HG02885 (cell line): ENCODE data around the gene NFIA.

ENCODE experiments used
- ATAC-seq: cut with Tn5 transposase; IDR thresholded peaks from one replicate; pipeline ENCODE4 v1.9.1; 2021; ENCODE audit warnings: mild to moderate bottlenecking; ENCODE audit not compliant: unreplicated experiment, poor library complexity

Gene NFIA

DNA sequence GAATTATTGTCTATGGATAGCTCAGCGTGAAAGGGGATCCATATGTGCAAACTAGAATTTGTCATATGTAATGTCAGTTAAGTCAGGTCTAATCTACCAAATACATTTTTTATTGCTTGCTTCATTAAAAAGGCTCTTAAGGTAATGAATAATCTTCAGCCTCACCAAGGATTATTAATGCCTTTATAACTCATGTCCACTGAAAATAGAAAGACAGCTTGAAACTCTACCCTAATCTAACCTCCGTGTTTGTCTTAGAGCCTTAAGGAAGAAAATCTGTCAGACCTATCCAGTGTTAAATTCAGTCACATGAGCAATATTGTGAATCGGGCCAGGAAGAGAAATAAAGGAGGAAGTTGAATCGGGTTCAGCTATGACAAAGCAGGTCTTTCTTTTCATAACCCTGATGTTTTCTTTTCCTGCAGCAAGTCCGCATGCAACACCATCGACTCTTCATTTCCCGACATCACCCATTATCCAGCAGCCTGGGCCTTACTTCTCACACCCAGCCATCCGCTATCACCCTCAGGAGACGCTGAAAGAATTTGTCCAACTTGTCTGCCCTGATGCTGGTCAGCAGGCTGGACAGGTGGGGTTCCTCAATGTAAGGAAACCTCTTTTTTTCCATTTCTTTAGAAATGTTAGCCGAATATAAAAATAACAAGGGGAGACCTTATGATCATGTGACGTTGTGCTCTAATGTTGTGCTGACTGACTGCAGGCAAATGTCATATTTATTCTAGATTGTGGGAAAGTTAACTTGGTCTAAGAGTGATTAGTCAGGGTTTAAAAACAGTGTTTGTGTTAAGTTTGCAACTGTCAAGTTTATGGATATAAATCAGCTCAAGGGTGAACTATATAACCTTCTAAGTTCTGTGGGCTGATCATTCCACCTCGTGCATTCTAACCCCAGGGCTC, 321.6 kb downstream of the NFIA start:
- no peak for ATAC-seq

DNA sequence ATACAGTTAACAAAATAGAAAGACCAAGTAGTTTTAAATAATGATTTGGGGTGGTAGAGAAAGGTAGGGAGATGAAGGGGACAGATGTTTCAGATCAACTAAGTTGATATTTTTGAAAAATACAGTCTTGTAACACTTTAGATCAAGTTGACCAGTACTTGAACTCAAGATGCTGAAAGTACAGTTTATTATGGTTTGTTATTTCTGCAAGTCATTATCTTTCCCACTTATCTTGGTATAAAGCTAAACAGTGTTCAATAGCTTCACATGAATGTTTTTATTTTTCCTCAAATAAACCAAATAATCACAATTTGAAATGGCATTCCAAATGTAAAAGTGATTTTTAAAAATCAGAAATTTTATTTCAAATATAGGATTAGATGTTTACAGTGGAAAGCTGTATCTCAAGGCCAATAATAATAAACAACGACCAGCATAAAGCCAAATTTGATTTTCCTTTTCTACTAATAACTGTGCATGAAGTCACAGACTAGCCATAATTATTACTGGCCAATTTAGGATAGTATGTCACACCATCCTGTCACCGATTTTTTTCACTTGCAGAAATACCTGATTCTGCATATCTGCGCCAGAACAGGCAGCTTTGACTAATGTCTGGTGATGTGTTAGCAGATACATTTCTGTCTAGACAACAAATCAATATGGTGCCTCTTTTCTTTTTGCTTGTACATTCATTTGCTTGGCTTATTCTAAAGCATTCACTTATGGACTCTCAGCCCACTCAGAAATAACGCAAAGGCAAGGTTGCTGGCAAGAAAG, 322.4 kb downstream of the NFIA start:
- no peak for ATAC-seq

DNA sequence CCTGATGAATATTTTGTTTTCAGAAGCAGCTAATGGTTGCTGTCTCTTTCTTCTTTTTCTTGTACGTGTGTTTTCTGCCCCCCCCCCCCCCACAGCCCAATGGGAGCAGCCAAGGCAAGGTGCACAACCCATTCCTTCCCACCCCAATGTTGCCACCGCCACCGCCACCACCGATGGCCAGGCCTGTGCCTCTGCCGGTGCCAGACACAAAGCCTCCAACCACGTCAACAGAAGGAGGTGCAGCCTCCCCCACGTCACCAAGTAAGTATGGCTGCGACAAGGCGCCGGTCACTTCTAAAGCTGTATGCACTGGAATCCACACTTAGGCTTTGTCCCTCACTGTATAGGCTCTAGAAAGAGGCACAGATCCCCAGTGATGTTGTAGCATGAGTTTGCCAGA, 324.1 kb downstream of the NFIA start:
- no peak for ATAC-seq

DNA sequence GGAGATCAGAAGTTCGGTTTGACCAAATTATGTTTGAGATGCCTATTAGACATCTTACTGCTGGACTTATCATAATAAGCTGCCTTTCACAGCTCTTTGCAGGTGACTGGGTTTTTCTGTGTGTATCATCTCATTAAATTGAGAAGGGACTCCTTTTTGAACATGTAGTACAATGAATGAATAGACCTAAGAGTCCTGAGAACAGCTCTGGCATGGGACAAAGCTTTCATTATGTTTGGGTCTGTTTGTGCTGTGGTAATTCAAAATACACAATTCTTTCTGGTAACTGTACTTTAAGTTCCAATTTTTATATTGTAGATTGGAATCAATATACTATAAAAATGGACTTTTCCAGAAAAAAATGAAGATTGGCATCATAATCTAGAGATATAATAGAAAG, 330.2 kb downstream of the NFIA start:
- no peak for ATAC-seq

DNA sequence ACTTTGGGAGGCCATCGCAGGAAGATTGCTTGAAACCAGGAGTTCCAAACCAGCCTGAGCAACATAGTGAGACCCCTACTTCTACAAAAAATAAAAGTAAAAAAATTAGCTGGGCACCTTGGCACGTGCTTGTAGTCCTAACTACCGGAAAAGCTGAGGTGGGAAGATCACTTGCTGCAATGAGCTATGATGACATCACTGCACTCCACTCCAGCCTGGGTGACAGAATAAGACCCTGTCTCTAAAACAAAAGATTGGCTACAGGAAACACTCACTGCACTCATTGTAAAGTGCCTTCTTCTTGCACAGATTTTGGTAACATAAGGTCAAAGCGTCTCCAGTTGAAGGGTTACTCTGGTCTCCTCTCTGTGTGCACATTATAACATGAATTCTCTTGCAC, 336.8 kb downstream of the NFIA start:
- no peak for ATAC-seq

DNA sequence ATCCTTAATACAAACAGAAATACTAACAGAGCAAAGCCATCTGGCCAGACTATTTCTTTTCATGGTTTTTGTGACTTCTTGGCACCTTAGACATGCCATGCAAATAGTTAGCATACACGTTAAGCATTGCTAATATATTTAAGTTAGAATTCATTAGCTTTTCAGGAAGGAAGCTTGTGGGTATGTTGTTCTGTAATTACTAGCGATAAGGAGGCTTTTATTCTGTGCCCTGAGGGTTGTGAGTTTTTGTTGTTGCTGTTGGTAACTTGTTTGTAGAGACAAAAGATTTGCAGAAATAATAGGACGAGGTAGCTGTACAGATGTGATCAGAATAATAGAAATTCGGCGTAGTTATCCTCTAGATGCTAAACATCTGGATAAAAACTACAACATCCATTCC, 337.3 kb downstream of the NFIA start:
- ATAC-seq: no peak

GRCh38 chr1:61420243-61420642, 337.9 kb downstream of the NFIA start:
- ATAC-seq: no peak

DNA sequence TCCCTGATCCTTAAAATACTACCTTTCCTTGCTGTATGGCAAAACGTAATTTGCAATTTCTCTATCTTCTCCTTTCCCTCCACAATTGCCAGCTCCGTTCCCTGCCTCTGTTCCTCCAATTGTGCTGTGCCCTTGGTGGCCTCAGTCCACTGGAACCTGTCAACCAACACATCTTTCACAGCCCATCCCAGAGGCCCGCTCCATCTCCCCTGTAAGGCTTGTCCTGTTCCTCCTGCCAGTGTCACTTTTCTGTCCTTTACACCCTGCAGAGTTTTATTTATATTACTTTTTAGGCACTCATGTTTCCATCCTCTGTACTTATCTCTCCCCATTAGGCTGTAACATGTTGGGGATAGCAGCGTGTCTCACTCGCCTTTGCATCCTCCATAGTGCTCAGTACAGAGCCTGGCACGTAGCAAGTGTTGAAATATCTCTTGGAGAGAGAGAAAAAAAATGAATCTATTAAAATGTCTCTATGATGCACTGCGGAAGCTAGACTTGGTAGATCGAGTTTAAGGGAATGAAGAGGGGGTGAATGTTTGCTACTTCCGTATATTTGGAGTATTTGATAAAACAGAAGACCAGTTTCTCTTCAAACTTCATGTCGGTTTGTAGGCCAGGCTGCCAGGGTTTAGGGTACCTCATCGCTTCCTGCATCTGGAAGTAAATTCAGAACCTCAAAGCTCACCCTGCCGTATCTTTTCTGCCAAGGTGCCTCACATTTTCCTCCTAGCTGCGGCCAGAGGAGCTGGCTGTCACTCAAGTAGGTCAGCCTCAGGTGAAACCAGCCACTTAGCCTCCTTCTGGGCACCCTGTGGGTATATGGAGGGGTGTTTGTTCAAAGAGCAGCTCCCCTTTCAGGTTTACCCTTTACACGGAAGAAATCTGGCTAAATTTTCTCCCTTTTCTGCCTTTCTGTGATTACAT, 338.8 kb downstream of the NFIA start:
- ATAC-seq: no peak

DNA sequence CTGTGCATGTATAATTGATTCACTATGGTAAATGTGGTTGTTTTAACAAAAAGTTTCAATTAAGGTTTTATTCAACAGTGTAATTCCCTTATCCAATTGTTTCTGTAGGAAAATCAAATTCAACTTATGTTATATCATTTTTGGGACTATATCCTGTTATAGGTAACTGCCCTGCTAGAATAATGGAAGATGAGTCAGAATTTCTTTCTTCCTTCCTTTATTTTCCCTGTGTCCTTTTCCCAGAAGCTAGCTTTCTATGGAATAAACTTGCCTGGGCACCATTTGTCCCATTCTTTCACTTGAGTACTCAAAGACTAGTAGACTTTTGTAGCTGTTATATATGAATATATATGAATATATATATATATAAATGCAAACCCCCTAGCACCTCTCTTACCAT, 341.3 kb downstream of the NFIA start:
- no peak for ATAC-seq

DNA sequence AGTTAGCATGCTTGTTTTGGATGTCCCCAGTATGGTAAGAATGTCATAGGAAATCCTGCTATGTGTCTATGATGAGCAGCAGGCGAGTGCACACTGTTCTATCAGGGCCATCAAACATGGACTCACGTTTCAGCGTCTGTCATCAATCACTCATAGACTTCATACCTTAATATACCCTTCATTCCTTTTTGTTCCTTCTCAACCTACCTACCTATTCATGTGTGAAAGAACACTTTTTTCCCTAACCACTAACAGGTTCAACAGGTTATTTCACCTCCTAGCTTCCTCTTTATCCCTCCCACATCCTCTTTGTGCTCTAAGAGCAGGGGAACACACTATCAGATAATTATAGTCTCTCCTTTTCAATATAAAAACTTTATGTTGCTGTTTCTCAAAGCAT, 342.0 kb downstream of the NFIA start:
- no peak for ATAC-seq

DNA sequence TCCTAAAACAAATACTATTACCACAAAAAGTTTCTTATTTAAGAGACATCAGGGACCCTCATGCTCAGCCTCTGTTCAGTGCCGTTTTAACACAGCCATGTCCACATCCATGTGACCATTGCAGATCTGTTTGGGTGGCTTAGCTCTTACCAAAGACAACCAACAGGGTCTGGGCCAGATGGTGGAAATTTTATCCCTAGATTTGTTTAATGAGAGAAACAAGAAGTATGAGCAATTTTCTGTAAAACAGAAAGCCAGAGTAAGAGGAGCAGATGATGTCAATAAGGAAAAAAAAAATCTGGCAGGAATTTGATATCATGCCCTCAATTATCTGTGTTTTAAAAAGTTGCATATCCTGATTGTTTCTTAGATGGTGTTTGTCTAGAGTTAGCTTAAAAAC, 342.7 kb downstream of the NFIA start:
- no peak for ATAC-seq

GRCh38 chr1:61426254-61426653, 343.9 kb downstream of the NFIA start:
- ATAC-seq: no peak

DNA sequence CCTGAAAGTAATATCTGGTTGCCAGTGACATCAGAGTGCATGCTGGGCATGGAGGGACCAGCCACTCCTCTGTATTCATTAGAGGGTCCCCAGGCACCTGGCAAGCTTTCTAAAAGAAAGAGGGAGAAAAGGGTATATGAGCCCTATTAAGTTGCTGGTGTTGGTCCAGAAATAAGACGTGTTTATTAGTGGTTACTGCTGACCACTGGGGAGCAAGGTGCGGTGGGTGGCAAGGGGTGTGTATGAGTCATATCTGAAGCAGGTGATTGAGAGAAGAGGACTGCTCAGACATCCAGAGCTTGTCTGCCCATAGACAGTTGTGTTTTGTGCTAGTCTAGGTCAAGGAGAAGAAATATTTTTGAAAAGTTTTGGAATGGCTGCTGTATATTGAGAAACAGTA, 344.5 kb downstream of the NFIA start:
- no peak for ATAC-seq

- no peak for ATAC-seq
Observed at GRCh38 chr1:61427510-61427909, 345.1 kb downstream of the NFIA start.

DNA sequence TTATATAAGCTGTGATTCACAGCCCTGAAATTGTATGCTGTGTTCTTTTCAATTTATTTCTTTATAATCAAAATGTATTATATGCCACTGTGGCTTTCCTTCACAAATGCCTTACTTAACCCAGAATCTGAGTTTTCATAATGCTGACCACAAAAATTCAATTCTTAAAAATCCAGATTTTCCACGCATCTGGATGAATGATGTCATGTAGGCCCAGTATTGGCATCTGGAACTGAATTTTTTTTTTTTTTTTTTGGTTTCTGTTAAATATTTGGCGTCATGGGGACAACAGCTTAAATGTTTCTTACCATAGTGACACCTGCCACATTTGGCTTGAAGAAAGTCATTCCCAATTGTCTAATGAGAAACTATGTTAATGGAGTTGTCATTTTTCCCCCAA, 345.8 kb downstream of the NFIA start:
- no peak for ATAC-seq

DNA sequence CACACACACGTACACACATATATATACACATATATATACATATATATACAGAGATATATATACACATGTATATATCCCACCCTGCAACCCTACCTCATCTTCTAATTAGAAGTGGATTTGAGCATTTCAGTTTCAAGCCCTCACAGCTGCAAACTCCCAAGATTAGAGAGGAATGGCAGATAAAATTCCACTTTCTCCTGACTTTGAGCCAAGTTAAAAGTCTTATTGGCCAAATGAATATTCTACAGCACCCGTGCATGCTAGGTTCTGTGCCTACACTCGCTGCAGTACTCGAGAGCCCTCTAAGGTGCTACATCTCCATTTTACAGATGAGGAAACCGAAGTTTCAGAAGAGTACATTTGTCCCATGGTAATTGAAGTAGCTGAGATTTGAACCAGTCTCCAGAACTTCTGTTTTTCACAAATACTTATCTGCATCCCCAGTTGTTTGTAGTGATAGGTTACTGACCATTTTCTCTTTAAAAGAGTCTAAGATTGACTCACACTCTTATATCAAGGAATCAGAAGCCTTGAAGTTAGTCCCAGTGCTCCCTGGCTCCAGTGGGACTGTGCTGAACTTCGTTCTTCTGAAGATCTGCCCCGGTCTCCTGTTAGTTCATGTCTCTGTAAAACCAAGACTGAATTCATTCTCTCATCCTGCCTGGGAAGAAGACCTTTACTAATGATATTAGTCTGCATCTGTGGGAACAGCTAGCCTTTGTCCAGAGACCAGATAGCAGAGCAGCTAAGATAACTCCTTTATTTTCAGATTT, 350.4 kb downstream of the NFIA start:
- ATAC-seq: no peak

DNA sequence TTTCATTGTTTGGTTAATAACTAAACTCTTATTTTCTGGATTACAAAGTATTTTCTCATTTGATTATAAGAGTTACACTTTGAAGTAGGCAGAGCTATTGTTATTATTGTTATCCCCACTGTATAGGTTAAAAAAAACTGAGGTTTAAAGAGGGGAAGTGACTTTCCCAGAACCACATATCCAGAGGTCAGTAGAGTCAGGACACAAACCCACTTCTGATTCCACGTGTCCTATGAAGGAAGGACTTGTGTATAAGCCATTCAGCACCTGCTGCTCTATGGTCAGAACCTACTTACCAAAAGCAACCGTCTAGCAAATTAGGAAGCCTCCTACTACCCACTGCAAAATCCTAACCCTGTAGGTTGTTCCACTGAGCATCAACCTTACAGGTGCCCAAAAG, 351.3 kb downstream of the NFIA start:
- ATAC-seq: no peak

DNA sequence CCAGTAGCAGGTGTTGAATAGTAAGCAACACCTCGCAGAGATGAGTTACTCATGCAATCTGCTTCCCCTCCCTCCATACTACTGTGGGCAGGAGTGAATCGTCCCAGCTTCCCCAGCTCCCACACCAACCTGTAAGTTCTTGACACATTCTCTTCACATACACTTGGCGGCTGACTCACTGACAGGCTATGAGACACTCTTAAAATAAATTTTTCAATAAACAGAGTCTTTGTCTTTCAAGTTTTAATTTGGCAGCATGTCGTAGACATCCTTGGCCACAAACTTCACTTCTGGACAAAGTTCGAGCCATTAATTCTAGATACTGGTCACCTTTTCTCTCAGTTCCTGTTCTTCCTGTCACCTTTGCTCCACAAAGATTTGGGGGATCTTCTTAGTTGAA, 351.9 kb downstream of the NFIA start:
- ATAC-seq: no peak

- no peak for ATAC-seq
Observed at GRCh38 chr1:61435226-61435625, 352.9 kb downstream of the NFIA start.

DNA sequence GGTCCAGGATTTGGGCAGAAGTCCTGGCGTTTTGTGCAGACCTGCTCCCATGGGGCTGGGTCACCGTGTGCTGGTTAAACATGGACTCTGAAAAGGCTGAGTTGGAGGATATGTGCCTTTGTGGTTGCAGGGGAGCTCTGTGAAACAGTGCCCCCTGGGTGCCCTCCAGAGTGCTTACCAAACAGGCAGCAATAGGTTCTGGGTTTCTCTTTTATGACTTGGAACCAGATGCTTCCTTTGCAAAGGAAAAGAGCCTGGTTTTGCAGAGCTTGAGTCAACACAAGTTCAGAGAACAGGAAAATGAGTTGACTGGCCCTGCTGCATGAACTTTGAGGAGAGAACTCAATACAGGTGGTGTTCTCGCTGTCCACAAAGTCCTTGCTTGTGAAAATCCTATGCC, 353.7 kb downstream of the NFIA start:
- ATAC-seq: no peak
